ENCODE results near the gene TLR10.

- TF ChIP-seq CTCF (IDR thresholded peaks at IDR 0.05; ENCODE audit: low read depth, low read length): peak; percentile 54
- TF ChIP-seq EZH2phosphoT487 (IDR thresholded peaks at IDR 0.05; ENCODE audit: low read depth): no peak
These were observed at the start of gene TLR10 for GRCh38 chr4:38782452-38783108.

Data from OCI-LY3 (cell line).